GM21576 (cell line): ENCODE data around the gene LRSAM1.

Source experiments
- ATAC-seq: cut with Tn5 transposase; IDR thresholded peaks from one replicate; pipeline ENCODE4 v1.9.1; 2021; ENCODE audit warnings: mild to moderate bottlenecking, moderate library complexity; ENCODE audit not compliant: unreplicated experiment

Gene LRSAM1

GRCh38 chr9:127494304-127494702 is 43.0 kb downstream of the LRSAM1 start:
- no peak for ATAC-seq

GRCh38 chr9:127495884-127496555 is 44.7 kb downstream of the LRSAM1 start:
- ATAC-seq: no peak

- no peak for ATAC-seq
These were observed 45.7 kb downstream of the LRSAM1 start for GRCh38 chr9:127496974-127497373.

- ATAC-seq: no peak
These were observed 46.5 kb downstream of the LRSAM1 start for GRCh38 chr9:127497656-127498290.

DNA sequence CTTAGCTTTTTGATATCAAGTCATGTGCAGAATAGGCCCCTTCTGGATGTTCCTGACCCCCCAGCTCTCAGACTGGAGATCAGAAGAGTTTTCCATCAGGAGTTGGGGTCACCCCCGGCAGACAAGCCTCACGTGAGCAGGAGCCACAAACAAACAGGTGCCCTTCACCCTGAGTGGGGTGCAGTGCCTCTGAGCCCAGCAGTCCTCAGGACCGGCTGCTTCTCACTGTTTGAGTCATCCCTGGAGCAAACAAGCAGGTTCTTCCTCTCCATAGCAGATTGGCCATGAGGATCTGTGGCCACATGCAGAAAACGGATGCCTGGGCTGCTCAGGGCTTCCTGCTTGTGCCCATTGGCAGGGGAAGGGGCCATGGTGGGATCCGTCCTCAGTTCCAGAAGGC is 47.0 kb downstream of the LRSAM1 start:
- ATAC-seq: no peak

- no peak for ATAC-seq
These were observed 49.1 kb downstream of the LRSAM1 start for GRCh38 chr9:127500399-127500798.

DNA sequence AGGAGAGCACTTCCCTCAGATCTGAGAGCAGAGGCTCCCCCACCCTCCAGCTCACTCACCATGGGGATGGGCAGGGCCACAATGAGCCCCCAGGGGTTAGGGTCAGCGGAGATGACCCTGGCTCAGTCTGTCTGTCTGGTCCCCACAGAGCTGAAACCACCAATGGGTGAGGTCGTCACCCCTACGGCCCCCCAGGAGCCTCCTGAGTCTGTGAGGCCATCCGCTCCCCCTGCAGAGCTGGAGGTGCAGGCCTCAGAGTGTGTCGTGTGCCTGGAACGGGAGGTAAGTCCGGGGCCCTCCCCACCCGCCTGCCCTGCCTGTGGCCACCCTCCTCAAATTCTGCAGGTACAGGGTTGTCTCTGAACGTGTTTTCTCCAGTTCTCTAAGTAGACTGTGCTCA is 49.6 kb downstream of the LRSAM1 start:
- no peak for ATAC-seq

DNA sequence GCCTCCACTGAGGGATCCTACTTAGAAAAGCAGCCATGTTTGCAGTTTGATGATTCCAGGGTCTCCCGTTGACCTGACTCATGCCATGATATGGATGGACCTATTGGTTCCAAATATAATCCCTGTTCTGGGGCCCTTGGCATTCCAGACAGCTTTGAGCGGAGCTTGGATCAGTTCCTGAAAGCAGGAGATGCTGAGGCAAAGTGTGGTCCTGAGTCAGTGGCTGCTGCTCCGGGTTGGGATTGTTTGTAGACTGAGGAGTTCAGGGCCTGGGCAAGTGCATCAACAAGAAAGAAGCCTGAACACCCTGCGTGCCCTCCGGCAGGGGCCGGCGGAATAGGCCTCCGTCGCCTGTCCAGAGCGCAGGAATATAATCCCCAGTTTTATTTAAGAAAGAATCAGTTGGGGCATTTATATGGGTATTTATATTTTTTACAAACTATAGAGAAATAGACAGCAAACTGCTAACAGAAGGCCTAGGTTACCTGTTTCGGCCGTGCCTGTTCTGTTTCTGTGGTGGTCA is 50.6 kb downstream of the LRSAM1 start:
- ATAC-seq: no peak

DNA sequence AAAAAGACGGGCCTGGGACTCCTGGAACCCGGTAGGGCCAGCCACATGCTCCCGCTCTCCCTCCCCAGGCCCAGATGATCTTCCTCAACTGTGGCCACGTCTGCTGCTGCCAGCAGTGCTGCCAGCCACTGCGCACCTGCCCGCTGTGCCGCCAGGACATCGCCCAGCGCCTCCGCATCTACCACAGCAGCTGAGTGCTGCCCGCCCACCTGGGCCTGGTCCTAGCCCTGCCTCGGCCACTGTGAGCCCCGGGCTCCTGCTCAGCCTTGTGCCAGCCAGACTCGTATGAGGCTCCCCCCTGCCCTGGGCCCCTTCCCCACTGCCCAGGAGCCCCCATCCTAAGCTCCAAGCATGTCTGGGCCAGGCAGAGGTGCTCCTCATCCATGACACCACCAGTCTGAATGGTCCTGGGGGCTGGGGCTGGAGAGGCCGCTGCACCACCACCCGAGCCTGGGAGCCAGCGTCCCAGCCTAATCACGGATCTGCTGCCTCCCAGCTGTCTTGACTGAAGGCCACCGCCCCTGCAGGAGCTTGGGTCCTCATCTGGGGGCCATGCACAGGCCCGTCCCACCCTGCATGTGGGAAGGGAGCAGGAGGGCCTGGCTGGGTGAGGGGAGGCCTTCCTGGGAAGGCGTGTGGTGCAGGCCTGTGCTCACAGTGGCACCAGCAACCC is 51.5 kb downstream of the LRSAM1 start:
- ATAC-seq: no peak

DNA sequence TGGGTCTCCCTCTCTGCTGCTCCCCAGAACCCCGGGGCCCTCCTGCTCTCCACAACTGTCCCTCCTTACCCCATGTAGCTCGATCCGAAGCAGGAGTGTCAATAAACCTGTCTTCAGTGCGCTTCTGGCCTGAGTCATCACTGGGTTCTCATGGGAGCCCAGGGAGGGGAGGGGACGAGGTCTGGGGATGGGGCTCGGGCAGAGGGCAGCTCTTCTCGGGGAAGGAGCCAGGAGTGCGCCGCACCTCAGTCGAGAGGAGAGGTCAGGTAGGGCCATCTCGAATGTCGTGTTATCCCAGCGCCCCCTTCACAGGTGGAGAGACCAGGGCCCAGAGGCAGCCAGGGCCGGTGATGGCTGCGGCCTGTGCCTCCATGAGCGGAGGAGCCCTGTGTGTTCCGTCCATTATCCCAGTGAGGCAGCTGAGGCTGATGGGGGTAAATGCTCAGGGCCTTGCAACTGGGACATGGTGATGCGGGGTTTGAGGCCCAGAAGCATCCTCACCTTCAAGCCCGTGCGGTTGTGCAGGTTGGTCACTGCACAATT is 52.1 kb downstream of the LRSAM1 start:
- ATAC-seq: no peak

DNA sequence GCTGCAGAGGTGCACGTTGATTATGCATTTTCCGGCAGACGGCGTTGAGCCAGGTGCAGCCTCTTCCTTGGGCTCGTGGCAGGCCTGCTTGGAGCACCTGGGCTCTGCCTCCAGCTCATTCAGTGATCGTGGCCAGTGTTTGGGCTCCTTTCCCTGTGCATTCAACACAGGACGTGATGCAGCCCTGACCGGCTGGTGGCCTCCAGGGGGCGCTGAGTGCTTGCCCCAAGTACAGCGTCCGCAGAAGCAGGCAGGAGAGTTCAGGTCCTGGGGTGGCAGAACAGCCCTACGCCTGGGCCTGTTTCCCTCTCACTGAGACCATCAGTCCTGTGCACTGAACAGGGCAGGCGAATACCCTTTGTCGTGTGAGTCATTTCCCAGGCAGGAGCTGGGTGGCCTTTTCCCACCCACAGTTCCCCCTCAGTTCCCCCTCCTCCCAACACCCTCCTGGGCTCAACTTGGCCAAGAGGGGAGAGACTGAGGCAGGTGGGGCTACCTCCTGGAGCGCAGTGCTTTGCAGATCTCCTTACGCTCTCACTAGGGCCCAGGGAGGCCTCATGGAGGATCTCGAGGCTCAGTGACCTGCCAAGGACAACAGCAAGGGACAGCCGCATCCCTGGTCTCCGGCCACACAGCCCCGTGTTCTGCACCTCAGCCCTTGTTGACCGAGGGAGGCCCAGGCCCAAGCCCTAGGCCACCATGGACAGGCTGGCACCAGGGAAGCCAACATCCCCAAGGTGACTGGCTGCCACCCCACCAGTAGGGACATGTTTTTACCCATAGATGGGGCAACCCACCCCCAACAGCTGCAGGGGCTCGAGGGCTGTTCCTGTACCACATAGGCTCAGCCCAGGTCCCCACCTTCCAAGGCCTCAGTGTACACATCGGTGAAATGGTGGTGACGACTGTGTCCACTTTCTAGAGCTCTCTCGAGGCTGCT is 52.9 kb downstream of the LRSAM1 start:
- no peak for ATAC-seq

DNA sequence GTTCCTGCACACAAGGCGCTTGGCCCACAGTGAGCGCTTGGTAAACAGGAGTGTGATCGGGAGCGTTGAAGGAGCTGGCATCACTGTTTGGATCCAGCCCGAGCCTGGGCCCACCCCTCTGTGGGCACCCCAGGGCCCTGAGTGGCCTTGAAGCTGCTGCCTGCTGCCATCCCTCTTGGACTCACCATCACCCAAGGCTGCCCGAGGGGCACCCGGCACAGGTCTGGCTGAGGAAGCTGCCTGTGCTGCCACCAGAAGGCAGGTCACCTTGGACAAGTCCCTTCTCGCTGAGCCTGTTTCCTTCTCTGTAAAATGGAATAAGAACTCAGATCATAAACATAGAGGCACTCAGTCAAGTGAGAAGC is 53.6 kb downstream of the LRSAM1 start:
- ATAC-seq: no peak

DNA sequence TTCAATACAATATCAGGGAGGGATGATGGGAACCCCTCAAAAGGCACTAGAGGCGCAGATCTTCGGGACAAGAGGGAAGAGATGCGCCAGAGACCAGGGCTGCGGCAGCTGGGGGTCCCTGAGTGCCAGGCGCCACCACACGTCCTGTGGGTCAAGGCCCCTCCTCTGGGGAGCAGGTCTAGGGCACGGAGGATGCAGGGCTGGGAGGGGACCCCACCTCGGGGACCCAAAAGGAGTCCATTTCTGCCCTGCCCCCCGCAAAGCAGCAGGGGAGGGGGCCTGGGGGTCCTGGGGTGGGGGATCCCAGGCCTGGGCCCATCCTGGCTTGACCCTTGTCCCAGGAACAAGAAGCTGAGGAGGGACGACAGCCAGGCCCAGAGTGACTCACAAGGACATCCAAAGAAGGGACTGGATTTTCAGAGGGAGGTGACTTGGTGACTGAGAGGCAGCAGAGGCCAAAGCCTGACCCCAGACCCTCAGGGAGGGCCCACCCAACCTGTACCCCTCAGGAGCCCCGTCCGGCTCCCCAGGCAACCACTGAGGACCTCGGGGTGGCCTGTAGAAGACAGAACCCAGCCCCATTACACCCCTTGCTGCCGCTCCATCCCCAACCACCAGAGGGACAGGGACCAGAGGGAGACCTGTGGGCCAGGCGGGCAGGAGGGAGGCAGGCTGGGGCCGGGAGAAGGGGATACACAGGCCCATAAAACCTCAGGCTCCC is 54.2 kb downstream of the LRSAM1 start:
- ATAC-seq: no peak

- ATAC-seq: no peak
These were observed 55.0 kb downstream of the LRSAM1 start for GRCh38 chr9:127506117-127506813.

- no peak for ATAC-seq
These were observed 55.8 kb downstream of the LRSAM1 start for GRCh38 chr9:127506814-127507750.

GRCh38 chr9:127507751-127508648 is 56.7 kb downstream of the LRSAM1 start:
- ATAC-seq: no peak

- no peak for ATAC-seq
These were observed 57.6 kb downstream of the LRSAM1 start for GRCh38 chr9:127508901-127509260.
